Measurements from ENCODE around the gene HHATL.

DNA sequence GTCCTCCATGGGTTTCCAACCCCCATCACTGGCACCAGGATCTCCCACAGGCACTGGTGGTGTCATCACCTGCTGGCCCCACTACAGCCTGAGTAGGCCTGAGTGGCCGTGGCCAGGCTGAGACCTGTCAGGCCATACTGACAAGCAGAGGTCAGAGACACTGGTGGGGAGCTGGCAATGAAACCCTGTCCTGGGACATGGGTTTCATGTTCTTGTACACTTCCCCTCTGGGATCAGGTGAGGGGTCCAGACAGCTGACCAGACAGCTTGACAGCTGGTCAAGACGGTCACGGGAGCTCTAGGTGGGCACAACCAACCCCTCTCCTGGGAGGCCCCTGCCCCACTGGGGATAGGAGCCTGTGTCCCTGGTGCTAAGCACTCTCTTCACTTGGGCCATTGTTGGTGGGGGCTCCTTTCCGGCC lies 36.0 kb downstream of the HHATL start:
- TF ChIP-seq GATA2 (IDR thresholded peaks at IDR 0.05; ENCODE audit: low read depth, low read length) (no peak), GATA3 (IDR thresholded peaks at IDR 0.05; ENCODE audit: low read depth, low read length) (no peak)

Measured in SH-SY5Y (cell line).